B cell (primary cell): ENCODE measurements around the gene LRIF1. TPM values are rescaled to one million over a fixed set of nuclear protein-coding genes. Genes with fewer than 3 reads are reported as not detected.

Experiments used
- ATAC-seq: fragments of 200-7000 bp; cut with Tn5 transposase; one replicate; pipeline ENCODE4 v1.10.0; 2021; ENCODE audit warnings: low read depth, mild to moderate bottlenecking, moderate number of reproducible peaks, moderate library complexity
- CTCF ChIA-PET: fragments of 350-600 bp; sonication (Branson Sonifier 250); formaldehyde crosslinking; loops from one replicate; lab custom pipeline; 2021; ENCODE audit warnings: antibody characterized with exemption, inconsistent platforms; lab: Charles Lee
- POLR2A ChIA-PET: fragments of 350-600 bp; sonication (Branson Sonifier 250); formaldehyde crosslinking; loops from one replicate; lab custom pipeline; 2021; ENCODE audit warnings: antibody characterized with exemption; lab: Charles Lee
- DNase-seq: peaks from one replicate; pipeline ENCODE4 v3.0.0; 2013
- H2AFZ ChIP-seq: 2 replicates; pipeline ENCODE4 v1.6.1; 2012; ENCODE audit warnings: mild to moderate bottlenecking, low read depth, low read length; ENCODE audit not compliant: insufficient read depth, poor library complexity, severe bottlenecking
- H3K27ac ChIP-seq, 2 donors: 1 replicate in 1 of 2; 2 replicates in 1 of 2; pipeline ENCODE4 v1.5.1; 2012 to 2013; ENCODE audit warnings: low read length in 2 of 2, mild to moderate bottlenecking in 2 of 2, moderate library complexity in 1 of 2
- H3K27me3 ChIP-seq, 4 experiments: fragments of 200-600 bp in 1 of 4; sonication (generic) in 1 of 4; replicated peaks in 1 of 4; 1 replicate in 2 of 4; 2 replicates in 2 of 4; pipeline versions ENCODE4 v1.6.1 to v1.7.0; 2013 to 2016; ENCODE audit warnings: low read length in 3 of 4, mild to moderate bottlenecking in 2 of 4, mixed read lengths in 1 of 4, moderate library complexity in 1 of 4; ENCODE audit not compliant: insufficient read depth in 4 of 4, control insufficient read depth in 3 of 4; ENCODE audit errors: control extremely low read depth in 1 of 4
- H3K36me3 ChIP-seq, 2 experiments: replicated peaks in 1 of 2; 1 replicate in 1 of 2; 2 replicates in 1 of 2; pipeline versions ENCODE4 v1.6.1 to v1.7.1; 2013; ENCODE audit warnings: low read length in 1 of 2; ENCODE audit not compliant: insufficient read depth in 2 of 2, control insufficient read depth in 1 of 2; ENCODE audit errors: control extremely low read depth in 1 of 2, extremely low read depth in 1 of 2
- H3K4me1 ChIP-seq, 2 donors: fragments of 200-600 bp in 1 of 2; sonication (generic) in 1 of 2; 1 replicate in 1 of 2; 2 replicates in 1 of 2; pipeline versions ENCODE4 v1.5.1 to v1.6.1; 2013 to 2017; ENCODE audit warnings: low read length in 2 of 2; ENCODE audit not compliant: control insufficient read depth in 2 of 2, insufficient read depth in 2 of 2
- H3K4me2 ChIP-seq: replicated peaks from 2 replicates; pipeline ENCODE3; 2012; ENCODE audit warnings: mild to moderate bottlenecking, low read depth, low read length; ENCODE audit not compliant: poor library complexity, severe bottlenecking
- H3K4me3 ChIP-seq, 5 experiments: fragments of 200-600 bp in 1 of 5; sonication (generic) in 1 of 5; 1 replicate in 3 of 5; 2 replicates in 2 of 5; pipeline versions ENCODE4 v1.5.1 to v1.7.0; 2011 to 2016; ENCODE audit warnings: low read length in 4 of 5, mild to moderate bottlenecking in 4 of 5, low read depth in 2 of 5, control low read depth in 1 of 5, moderate library complexity in 1 of 5; ENCODE audit not compliant: insufficient read depth in 1 of 5; ENCODE audit errors: control extremely low read depth in 1 of 5, extremely low read depth in 1 of 5
- H3K79me2 ChIP-seq: fragments of 200-600 bp; sonication (generic); one replicate; pipeline ENCODE4 v1.6.0; 2016; ENCODE audit warnings: low read length; ENCODE audit not compliant: control insufficient read depth, insufficient read depth
- H3K9ac ChIP-seq: fragments of 200-600 bp; sonication (generic); 2 replicates; pipeline ENCODE4 v1.6.1; 2017; ENCODE audit warnings: mild to moderate bottlenecking, low read length, moderate library complexity
- H3K9me3 ChIP-seq, 3 donors: one replicate each; pipeline versions ENCODE4 v1.6.1 to v1.7.1; 2013; ENCODE audit warnings: low read length in 2 of 3; ENCODE audit not compliant: control insufficient read depth in 2 of 3, insufficient read depth in 1 of 3; ENCODE audit errors: control extremely low read depth in 1 of 3
- H4K20me1 ChIP-seq: 2 replicates; pipeline ENCODE4 v1.6.0; 2012; ENCODE audit warnings: mild to moderate bottlenecking, low read length; ENCODE audit not compliant: insufficient read depth, control insufficient read depth, poor library complexity, severe bottlenecking
- H3K27ac Mint-ChIP-seq: one replicate; pipeline ENCODE4 v1.8.0; 2021; ENCODE audit warnings: mixed read lengths
- H3K27me3 Mint-ChIP-seq: one replicate; pipeline ENCODE4 v1.8.0; 2021; ENCODE audit warnings: mixed read lengths
- H3K4me1 Mint-ChIP-seq: one replicate; pipeline ENCODE4 v1.8.0; 2021; ENCODE audit warnings: mixed read lengths
- H3K4me3 Mint-ChIP-seq: one replicate; pipeline ENCODE4 v1.8.0; 2021; ENCODE audit warnings: mixed read lengths
- H3K9me3 Mint-ChIP-seq: one replicate; pipeline ENCODE4 v1.8.0; 2022; ENCODE audit warnings: mixed read lengths; ENCODE audit not compliant: insufficient read depth
- CTCF ChIP-seq: fragments of 200-600 bp; IDR thresholded peaks from one replicate; pipeline ENCODE4 v1.8.0; 2022; ENCODE audit warnings: antibody characterized with exemption, mild to moderate bottlenecking
- EZH2 ChIP-seq: IDR thresholded peaks from 2 replicates; pipeline ENCODE4 v1.6.1; 2012; ENCODE audit warnings: borderline replicate concordance, low read depth, mild to moderate bottlenecking, moderate library complexity, low read length; ENCODE audit not compliant: insufficient read depth, poor library complexity, severe bottlenecking
- WGBS: methylation state at CpG from one replicate; pipeline ENCODE4 v1.1.5; 2013; ENCODE audit warnings: missing lambda C conversion rate; ENCODE audit not compliant: insufficient coverage; 5-methylcytosine and 5-hydroxymethylcytosine counted together
- intact Hi-C: fragments of 100-400 bp; cut with micrococcal nuclease; formaldehyde crosslinking; loops from one replicate; pipeline ENCODE4 v1.10.0; 2022
- polyA plus RNA-seq: library from polyadenylated mRNA; depleted of rRNA; stranded (reverse); fragments of >200 nt; gene quantifications from 2 replicates; pipeline ENCODE4 v1.2.3, GENCODE V29; 2012
- total RNA-seq, 2 donors: library from RNA; stranded (reverse); fragments of 120-200 nt in 1 of 2; gene quantifications; 1 replicate in 1 of 2; 2 replicates in 1 of 2; pipeline versions ENCODE4 v1.2.3 to v1.2.4, GENCODE V29; 2013 to 2022

Gene LRIF1
- total and polyA plus RNA-seq, 2 donors (not counting 1 experiment from before 2014, with no cell fraction given), result 5.3 to 26.5 TPM

DNA sequence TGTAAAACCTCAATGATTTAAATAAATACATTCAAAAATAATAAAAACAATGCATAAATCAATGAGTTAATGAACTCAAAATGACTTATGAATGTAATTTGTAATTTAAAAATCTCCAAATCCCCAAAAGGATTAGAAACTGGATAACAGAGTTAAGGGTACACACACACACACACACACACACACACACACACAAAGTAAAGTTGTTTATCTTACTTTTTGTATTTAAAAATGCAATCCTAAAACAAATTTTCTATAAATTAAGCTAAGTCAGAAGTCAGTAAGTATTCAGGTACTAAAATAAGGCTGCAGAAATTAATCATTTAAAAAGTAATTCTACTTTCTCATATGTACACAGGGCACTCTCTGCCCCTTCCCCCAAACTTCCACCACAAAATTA lies 1.8 kb downstream of the LRIF1 start:
- ChIA-PET POLR2A (no interaction called here), CTCF (interaction anchor here (0.7 to 1.5 kb wide), 3 partner anchors 88 to 196 kb away, joined by 4 read pairs; no protein-coding TSS in a partner anchor)
- Histone ChIP-seq H3K4me1 (peaks cover 20 to 21% of the 10 kb centered on the region in 2 donors), H3K36me3 (peaks cover 5 to 7% of the 10 kb centered on the region in 2 experiments), H3K4me2 (peak overlapping the region; percentile 80), H3K27me3 (peaks cover 0 to 4% (median 0%) of the 10 kb centered on the region in 4 experiments), H3K9ac (no peak overlapping the region), H3K79me2 (peaks cover 30% of the 10 kb centered on the region), H2AFZ (no peak overlapping the region), H4K20me1 (peaks cover 12% of the 10 kb centered on the region), H3K27ac (no peak overlapping the region), H3K4me3 (peak overlapping the region in 1 of 5 experiments; percentile 81), H3K9me3 (peaks cover 16 to 65% (median 40%) of the 10 kb centered on the region in 3 donors)
- Mint-ChIP-seq H3K4me1 (peaks cover 30% of the 10 kb centered on the region), H3K27me3 (no peaks in the 10 kb centered on the region), H3K9me3 (peaks cover 20% of the 10 kb centered on the region), H3K4me3 (no peak overlapping the region), H3K27ac (no peak overlapping the region)
- no peak for DNase-seq
- ATAC-seq, result no peak
- no peak for TF ChIP-seq EZH2
- no peak for TF ChIP-seq CTCF
- intact Hi-C loops, result loop anchor here (2.0 to 5.0 kb wide), 6 partner anchors 165 to 930 kb away; partner anchors contain the start of genes C1orf162, DENND2D and STRIP1

GRCh38 chr1:110960777-110961420 lies 2.8 kb downstream of the LRIF1 start:
- Histone ChIP-seq H3K36me3 (peaks cover 5 to 7% of the 10 kb centered on the region in 2 experiments), H4K20me1 (peaks cover 12% of the 10 kb centered on the region), H3K9me3 (peaks cover 17 to 68% (median 35%) of the 10 kb centered on the region in 3 donors), H3K4me1 (peaks cover 28 to 30% of the 10 kb centered on the region in 2 donors), H3K27me3 (no peaks in the 10 kb centered on the region), H3K4me2 (no peak overlapping the region), H3K79me2 (peaks cover 34% of the 10 kb centered on the region), H3K4me3 (no peak overlapping the region), H3K9ac (no peak overlapping the region), H2AFZ (no peak overlapping the region), H3K27ac (no peak overlapping the region)
- no peak for TF ChIP-seq CTCF
- TF ChIP-seq EZH2, result no peak
- H3K4me1 Mint-ChIP-seq, result peaks cover 30% of the 10 kb centered on the region
- H3K27ac Mint-ChIP-seq, result no peak overlapping the region
- intact Hi-C loops, result loop anchor here (5.0 kb wide), 5 partner anchors 166 to 929 kb away; partner anchors contain the start of genes C1orf162, DENND2D and STRIP1
- H3K9me3 Mint-ChIP-seq, result peaks cover 20% of the 10 kb centered on the region
- no peak for DNase-seq
- no peak overlapping the region for H3K4me3 Mint-ChIP-seq
- no peak for ATAC-seq
- POLR2A ChIA-PET, result no interaction called here
- 100% methylated on average over 2 of the region's 2 CpGs for WGBS
- CTCF ChIA-PET, result interaction anchor here (0.8 to 1.4 kb wide), 4 partner anchors 9 to 195 kb away, joined by 3 to 4 read pairs (median 4); no protein-coding TSS in a partner anchor
- H3K27me3 Mint-ChIP-seq, result no peaks in the 10 kb centered on the region
